Stimulated activated CD8-positive, alpha-beta memory T cell treated with anti-CD3 and anti-CD28 coated beads, Interleukin-4, amount 100 ng/mL, for 1 hour (primary cell): ENCODE results near the gene THBS3.
"Not testable (repeated sequence)": the region's sequence is repeated elsewhere in the genome, so short reads cannot be mapped to it uniquely, and the experiment has no call there.

Experiments used
- DNase-seq, 2 donors: peaks; one replicate each; pipeline ENCODE4 v3.0.0-alpha.2; 2020; ENCODE audit warnings: low read depth in 2 of 2, low spot score in 1 of 2

THBS3 gene

DNA sequence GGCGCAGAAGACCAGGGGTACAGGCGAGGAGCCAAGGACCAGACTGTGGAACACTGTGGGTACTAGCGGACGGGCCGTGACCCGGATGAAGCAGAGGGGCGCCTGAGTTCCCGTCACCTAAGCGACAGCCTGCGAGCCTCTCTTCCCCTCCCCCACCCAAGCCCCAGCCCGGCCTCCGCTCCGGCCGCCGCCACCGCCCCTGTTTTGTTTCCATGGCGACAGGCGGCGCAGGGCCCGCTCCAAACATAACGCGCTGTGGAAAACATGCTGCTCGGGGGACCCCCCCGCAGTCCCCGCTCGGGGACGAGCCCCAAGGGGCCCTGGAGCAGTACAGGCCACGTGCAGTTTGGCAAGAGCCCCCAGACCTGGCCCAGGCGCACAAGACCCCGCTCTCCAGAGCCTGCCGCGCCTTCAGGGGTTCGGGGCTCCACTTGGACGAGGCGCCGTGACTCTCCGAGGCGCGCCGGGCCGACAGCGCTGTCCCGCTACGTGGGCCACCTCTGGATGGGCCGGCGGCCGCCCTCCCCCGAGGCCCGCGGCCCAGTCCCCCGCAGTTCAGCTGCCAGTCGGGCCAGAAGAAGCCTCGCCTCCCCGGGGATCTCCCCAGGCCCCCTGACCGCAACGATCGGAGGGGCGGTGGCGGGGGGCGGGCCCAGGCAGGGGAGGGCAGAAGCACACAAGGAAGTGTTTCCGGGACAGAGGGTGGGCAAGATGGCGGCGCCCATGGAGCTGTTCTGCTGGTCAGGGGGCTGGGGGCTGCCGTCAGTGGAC is 1.0 kb upstream of the THBS3 start, which contains the start of gene MTX1:
Gene MTX1 (plus strand): TSS at position 155 of the 771 bp plus-strand sequence. CDS start 110 bp downstream, at position 265.
- peak; percentile 80 to 81 for DNase-seq

DNA sequence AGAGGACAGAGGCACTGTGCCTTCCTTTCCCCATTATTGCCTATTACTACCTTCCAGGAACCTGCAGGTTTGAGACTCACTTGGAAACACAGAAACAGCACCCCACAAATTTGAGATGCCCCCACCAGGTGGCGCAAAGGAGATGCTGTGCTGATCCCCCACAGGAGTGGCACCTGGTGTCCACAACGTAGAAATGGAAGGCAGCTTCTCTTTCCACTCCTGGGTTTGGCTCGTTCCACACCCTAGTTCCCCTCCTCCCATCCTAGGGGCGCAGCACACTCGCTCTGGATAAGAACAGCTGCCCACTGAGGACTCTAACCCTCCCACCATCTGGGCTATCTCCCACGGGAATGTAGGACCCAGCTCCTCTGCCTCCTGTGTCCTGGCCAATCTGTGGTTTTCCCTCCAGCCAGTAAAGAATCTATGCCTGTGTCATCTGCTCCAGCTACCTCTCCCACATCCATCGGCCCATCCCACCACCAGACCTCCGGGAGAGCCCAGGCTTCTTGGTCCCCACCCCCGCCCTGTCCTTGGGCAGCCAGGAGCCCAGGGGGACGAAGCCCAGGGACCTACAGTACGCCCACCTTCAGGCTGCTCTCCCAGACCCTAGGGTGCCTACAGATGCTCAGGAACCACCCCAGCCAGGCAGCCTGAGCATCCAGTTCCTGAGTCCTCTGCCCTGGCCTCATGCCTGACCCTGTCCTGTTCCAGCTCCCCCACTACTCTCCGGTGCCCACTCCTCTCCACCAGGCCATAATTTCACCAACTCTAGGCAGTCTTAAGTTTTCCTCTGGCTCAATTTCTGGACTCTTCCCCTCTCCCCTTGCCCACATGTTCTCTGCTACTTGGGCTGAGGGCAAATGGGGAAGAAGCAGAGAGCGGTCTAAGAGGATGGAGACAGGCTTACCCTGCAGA is 549 bp downstream of the THBS3 start:
- DNase-seq = peak; percentile 88 to 91

DNA sequence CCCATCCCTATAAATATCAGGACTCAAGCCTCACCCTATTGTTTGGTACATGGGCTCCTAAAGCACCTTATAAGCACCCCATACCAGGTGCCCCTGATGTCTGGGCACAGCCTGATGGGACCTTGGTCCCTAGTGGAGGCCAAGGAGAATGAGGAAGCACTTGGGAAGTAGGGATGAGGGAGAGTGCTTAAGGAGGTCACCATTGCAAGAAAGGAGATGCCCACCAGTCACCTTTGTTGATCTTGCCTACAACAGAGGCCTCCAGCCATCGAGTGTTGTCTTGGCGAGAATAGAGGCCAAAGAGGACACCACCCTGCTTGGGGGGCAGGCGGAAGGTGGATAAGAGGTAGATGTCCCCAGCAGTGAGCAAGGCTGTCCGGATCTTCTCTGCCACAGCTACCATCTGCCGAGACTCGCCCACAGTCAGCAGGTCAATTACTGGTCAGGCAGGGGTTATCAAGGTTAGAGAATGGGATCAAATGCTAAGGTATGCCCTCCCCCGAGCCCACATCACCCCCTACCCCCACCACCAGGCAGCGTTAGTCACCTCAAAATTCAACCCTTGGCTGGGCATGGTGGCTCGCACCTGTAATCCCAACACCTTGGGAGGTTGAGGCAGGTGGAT is 1.6 kb downstream of the THBS3 start:
- DNase-seq = no peak

DNA sequence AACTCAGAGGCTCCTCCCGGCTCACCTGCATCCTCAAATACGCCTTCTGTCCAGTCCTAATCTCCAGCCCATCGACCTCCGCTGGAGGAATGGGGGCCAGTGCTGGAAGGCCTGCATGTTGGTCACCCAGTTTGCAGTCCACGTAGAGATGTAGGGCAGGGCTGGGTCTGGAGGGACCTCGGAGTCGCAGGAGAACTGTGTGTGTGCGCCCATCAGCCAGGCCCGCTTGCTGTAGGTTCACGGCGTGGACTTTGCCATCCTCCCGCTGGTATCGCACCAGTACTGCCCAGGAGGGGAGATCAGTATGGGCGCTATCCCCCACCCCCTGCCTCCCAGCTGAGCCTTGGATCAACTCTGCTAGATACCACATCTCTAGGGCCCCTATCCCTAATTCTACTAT is 2.7 kb downstream of the THBS3 start:
- no peak for DNase-seq

DNA sequence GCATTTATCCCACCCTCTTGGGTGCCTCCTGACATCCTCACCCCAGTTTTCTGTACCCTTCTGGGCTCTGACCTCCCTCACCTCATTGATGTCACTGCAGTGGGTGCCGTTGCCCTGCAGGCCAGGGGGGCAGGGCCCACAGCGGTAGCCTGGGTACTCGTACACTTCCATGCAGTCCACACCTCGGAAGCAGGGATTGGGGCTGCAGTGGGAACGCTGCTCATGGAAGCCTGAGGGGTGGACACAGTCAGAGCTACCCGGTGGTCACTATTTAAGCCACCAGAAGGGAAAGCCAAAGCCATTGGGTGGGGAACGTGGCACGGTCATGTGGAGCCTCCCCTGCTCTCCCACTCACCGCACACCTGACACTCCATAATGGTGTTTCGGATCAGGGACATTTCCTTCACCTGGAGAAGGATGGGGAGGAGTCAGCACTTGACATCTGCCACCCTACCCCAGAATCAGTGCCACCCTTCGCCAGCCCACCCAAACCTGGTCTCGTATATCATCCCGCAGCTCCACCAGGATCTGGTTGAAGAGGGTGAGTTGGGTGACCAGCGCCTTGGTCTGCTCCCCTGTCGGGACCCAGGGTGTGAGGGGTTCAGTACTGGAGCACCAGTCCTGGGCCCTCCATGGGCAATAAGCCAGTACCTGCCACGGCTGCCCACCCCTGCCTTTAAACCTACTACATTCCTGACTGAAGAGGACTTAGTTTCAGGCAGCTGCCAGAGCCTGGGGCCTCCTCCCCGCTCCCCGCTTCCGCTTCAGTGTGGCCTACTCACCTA is 4.8 kb downstream of the THBS3 start:
- DNase-seq = no peak

DNA sequence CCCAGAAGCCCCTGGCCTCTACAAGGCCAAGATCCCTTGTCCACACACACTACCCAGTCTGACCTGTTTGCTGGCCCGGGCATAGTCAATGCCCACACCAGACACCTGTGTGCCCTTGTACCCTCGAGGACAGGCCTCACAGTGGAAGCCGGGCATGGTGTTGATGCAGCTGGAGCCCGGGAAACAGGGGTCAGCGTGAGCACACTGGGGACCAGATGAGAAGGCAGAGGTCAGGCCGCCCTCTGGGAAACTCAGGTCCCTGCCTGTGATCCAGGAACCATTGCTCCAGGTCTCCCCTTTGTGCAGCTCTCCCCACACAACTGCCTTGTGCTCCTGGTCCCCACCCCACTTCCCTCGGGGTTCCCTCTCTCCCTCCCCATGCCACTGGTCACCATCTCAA is 5.5 kb downstream of the THBS3 start:
- no peak for DNase-seq

DNA sequence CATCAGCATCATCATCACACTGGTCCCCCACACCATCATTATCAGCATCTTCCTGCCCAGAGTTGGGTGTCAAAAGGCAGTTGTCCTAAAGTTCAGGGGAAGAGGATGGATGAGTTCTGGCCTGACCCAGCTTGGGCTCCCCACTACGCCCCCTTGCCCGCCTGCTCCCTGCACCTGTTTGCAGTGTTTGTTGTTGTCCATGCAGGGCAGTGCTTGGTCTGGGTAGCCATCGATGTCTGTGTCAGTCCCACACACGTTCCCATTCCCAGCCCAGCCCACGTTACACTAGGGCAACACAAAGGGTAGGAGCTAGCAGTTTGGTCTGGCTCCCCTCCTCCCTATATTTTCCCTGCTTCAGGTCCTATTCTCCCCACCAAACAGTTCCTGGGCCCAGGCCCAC is 6.8 kb downstream of the THBS3 start:
- DNase-seq = no peak

DNA sequence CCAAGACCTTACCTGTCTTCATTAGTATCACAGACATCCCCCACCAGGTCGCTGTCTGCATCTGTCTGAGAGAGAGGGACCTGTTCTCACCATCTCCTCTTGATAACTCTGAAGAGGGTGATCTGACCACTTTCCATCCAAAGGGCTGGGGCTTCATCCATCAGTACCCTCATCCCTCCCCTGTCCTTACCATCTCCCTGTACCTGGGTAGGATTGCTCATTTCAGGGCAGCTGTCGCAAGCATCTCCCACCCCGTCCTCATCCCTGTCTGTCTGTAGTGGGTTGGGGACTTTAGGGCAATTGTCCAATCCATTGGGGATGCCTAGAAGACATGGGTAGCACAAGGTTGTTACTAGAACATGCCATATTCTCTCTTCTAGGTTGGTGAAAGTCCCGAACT is 7.9 kb downstream of the THBS3 start:
- DNase-seq = no peak

DNA sequence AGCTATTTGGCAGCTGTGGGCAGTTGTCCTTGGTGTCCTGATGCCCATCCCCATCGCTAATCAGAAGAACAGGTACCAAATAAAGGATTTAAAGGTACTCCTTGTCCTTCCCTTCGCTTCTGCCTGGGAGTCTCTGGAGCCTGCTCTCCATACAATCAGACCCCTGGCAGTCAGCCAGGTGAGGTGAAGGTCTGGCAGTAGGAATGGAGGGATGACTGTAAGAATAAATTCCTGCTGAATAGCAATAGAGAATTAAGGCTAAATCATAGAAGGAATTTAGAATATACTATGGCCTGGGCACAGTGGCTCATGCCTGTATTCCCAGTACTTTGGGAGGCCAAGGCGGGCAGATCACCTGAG is 9.2 kb downstream of the THBS3 start:
- no peak for DNase-seq

DNA sequence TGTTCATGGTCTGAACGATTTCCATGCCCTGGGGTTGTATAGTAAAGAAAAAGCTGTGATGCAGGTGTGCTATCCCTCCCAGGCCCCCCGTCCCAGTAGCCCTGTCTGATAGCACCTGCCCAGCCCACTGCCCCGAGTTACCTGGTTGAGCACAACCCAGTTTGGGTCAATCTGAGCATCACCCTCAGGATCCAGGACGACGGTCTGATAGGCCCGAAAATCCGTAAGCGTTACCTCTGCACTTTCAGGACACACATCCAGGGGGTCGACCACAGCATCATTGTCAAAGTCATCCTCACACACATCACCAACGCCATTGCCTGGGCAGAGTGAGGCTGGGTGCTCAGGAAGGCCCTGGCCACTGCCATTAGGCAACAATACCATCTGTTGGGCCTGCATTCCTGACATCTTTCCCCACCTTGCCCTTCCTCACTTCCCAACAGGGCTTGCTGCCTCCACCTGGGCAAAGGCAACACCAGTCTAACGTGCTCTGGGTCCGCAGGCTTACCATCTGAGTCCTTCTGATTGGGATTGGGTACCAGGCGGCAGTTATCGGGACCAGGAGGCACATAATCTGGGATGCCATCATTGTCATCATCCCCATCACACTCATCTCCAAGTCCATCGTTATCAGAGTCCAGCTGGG is 9.7 kb downstream of the THBS3 start:
- DNase-seq = no peak

DNA sequence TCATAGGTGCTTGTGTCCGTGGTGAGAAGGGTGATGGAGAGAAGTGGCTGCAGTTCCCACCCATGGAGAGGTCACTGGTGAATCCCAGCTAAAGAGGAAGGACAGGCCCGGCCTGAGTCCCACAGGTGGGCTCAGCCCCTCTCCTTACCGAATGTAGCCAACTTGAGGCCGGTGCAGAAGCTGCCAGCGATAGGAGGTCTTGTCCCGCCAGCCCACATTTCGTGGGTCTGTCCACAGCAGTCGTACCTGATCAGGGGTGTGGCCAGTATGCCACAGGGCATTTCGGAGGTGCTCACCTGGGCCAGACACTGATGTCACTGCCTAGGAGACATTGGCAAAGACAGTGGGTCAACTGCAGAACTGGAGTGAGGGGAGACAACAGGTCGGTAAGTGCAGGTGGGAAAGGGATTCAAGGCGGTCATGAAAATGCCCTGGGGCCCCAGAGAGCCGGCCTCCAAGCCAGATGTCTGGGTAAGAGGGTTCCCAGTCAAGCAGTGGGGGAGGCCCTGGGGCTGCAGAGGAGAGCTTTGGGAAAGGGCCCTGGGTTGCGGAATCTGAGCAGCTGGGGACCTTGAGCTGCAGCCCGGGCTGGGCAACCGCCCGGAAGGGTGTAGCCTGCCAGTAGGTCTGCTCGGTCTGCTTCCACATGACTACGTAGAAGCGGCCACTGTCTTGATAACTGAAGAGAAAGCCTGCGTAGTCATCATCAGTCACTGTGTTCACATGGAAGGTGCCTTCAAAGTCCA is 10.6 kb downstream of the THBS3 start:
- DNase-seq = no peak

DNA sequence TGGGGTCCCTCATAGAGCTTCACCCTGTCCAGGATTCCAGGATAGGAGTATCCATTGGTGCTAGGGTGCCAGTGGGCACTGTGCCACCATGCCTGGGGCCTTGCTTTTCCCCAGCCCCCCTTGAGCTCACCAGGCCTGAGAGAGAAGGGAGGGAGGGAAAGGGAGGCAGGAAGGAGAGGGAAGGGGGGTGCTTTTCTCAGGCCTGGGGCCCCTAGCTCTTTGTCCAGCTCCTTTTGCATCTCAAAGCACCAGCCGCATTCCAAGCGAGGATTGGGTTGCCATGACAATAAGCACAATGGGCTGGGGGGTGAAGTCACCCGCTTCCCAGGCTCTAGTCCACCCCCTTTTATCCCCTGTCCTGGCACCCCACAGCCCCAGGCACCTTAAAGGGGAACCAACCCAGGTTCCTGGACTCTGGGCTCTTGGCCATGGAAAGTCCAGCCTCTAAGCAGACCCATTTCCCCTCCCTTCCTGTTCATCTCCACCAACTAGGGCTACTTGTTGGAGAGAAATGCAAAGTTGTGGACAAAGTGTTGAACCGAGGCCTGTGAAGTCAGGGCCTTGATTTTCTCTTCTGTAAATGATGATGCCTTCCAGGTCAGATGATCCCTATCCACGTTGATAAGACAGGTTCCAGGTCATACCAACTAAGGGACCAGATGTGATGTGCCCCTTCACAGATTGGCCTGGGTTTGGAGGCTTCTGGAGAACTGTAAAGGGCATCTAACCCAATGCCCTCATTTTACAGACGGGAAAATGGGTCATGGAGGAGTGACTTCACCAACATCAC is 11.4 kb downstream of the THBS3 start:
- no peak for DNase-seq

DNA sequence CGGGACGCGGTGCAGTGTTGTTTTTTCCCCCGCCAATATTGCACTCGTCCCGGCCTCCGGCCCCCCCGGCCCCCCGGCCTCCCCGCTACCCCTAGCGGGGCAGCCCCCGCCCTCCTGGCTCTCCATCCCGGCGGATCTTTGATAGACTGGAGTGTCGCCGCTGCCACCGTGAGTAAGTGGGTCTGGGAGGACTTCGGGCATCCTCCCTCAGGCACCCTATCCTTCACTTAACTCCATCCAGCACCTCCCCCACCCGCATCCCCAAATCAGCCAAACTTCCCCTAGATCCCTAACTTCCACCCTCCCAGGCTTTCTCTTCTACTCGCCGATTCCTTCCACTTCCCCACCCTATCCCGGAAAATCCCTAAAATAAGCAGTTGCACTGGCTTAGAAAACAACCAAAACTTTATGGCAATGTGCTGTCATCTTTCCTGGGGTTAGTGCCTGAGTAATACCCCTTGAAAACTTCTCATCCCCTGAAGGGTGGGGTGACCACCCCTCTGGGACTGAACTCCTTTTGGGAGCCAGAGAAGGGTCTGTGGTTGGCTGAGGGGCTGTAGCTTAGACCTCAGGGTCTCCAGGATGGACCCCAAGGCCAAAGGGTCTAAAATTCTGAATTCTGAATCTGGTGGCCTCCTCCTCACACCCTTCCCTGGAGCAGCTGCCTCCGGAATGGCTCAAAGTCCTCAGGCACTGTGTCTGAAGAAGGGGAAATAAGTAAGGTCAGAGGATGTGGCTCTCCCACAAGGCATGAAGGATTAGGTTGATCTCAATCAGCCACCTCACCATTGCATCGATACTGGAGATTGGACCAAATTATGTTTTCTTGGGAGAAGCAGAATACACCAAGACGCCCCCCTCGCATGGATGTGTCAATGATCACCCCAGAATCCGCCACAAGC is 12.2 kb downstream of the THBS3 start:
- DNase-seq = no peak

DNA sequence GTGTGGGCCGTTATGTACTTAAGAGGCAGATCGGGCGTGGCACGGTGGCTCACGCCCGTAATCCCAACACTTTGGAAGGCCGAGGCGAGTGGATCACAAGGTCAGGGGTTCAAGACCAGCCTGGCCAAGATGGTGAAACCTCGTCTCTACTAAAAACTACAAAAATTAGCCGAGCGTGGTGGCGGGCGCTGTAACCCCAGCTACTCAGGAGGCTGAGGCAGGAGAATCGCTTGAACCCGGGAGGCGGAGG is 13.8 kb downstream of the THBS3 start:
- DNase-seq = not testable (repeated sequence)

DNA sequence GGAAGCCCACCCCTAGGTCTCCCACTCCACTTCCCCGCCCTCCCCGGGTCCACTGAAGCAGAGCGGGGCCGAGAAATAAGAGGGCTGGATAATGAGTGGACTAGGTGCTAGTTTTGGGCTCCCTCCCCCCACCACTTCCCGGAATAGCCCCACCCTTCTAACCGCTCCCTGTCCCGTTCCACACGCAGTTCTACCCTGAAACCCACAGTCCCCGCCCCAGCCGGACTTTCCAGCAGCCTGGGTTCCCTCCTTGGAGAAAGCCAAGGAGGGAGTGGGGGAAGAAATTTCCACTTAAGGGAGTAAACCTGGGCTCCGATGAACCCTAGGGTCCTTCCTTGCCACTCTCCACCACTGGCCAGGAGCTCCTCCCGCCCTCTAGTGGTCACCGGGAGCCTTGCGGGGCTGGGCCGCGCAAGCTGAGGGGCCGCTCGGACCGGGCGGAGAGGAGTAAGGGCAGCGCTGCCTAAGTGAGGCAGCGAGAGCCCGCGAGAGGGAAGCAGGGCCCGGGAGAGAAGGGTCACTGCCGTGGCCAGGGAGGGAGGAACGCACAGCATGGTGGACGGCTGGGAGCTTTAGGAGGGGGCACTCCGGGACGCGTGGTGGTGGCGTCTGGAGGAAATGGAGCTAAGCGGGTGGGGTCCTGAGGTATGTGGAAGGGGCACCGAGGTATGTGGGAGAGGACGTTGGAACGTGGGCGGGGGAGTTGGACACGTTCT is 14.3 kb downstream of the THBS3 start:
- DNase-seq = peak in 1 of 2 donors; percentile 39

DNA sequence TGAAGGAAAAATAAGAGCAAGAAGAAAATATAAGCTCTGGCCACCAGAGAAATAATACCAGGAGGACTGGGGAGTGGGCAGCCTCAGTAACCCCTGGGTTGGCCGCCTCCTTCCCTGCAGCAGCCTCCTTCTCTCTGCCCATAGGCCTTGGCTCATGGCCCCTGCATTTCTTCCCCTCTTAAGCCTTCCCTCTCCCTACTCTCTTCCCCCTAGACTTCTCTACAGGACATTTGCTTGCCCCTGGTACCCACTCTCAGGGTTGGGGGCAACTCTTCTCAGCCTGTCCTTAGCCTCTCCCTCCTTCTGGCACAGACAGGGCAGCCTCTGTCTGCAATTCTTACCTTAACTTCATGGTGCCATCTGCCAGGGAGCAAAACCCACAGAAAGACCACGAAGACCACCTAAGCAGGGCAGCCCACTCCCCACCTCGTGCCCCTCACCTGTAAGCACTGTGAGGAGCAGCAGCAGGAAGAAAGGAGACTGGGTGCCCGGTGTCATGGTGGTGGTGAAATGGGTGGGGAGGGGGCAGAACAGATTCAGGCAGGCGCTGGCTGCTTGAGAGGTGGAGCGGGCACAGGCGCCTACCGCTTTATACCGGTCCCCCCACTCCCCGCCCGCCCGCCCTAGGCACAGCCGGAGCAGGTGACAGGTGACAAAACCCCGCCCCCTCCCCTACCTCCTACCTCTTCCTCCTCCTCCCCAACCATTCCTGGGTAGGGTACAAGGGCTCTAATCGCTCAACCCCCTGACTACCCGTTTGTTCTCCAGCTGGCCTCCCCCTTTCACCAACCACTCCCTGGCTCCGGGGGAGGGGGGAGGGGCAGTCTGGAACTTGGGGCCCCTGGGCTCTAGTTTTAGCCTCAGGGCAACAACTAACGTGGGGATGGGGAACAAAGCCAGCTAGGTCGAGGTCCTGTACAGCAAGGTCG is 15.1 kb downstream of the THBS3 start:
- DNase-seq = no peak

DNA sequence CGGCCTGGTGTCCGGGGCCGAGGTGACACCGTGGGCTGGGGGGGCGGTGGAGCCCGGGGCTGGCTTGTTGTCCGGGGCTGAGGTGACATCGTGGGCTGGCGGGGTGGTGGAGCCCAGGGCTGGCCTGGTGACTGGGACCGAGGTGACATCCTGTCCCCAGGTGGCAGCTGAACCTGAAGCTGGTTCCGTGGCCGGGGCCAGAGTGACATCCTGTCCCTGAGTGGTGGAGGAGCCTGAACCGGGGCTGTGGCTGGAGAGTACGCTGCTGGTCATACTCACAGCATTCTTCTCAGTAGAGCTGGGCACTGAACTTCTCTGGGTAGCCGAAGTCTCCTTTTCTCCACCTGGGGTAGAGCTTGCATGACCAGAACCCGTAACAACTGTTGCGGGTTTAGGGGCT is 15.8 kb downstream of the THBS3 start:
- DNase-seq = no peak
